ENCODE results near the gene NDUFAF2.
"Not testable (repeated sequence)": the region's sequence is repeated elsewhere in the genome, so short reads cannot be mapped to it uniquely, and the experiment has no call there.

The NDUFAF2 gene

DNA sequence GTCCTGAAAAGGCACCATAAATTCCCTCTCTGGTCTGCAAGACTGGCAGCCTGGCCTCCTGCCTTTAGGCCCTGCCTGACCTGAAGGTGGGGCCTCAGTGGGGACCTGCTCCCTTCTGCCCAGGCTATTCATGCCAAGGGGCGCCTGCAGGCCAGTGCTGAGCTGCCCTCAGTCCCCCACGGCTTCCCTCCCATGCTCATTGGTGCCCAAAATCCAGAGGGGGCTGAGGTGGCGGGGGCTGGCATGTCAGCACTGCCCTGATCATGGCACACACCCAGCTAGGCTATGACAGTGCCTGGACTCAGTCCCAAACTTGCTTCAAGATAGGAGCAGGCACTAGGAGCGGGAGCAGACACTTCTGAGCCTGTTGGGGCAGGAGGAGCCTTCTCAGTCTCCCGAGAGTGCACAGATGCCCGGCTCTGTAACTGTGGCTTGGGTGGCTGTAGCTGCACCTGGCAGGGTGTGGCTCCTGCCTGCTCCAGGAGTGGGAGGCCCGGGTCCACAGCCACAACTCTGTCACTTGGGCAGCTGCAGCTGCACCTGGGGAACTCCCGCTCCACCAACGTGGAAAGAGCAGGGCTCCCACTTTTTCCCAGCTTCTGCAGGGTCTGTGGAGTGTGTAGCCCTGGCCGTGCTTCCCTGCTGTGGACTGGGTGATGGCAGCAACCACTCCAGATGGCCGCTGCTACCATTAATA, 49.0 kb downstream of the NDUFAF2 start:
- DNase-seq: no peak

DNA sequence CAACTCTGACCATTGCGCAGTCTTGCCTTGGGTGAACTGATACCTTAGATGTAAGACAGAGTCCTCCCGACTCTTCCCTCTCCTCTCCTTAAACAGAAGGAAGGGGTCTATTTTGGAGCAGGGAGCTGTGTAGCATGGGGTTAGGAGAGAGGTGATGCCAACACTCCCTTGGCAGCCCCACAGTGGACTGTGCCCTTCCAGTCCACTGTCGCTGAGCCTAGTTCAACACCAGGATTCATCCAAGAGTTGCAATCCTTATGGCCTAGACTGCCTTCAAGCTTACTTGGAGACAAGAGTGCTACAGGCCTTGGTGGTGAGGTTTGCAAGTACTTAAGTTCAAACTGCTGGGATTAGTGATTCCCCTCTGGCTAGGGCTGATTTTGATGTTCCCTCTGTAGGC, 51.4 kb downstream of the NDUFAF2 start:
- DNase-seq: no peak

DNA sequence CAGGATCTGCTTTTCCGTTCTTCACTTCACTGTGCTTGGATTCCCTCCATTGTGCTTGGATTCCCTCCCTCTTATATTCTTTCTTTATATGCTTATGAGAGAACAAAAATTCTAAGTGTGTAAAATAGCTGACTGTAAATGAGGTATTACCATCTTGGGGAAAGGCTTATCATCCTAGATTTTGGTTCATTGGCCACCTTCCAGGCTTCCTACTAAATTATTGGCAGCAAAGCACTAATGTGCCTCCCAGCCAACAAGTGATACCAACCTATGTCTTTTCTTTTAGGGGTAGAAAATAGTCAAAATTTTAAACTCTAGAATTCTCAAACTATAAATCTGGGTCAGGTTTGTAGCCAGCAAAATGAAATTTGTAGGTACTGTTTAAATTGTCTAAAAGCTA, 52.7 kb downstream of the NDUFAF2 start:
- DNase-seq: no peak

DNA sequence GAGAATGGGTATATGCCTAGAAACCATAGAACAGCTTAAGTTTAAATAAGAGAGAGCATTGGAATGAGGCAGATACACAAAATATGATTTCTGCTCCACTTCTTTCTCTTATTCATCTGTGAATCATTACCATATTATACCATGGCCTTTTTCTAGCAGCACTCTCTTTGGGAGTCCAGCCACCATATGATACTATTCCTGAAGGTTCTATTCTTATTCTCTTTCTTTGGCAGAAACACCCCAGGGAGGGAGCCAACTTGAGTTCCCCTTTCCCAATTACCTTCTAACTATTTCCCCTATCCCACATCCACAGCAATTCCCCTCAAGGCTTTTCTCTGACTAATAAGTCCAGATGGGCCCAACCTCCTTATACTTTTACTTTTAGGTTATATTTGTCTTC, 55.9 kb downstream of the NDUFAF2 start:
- no peak for DNase-seq

DNA sequence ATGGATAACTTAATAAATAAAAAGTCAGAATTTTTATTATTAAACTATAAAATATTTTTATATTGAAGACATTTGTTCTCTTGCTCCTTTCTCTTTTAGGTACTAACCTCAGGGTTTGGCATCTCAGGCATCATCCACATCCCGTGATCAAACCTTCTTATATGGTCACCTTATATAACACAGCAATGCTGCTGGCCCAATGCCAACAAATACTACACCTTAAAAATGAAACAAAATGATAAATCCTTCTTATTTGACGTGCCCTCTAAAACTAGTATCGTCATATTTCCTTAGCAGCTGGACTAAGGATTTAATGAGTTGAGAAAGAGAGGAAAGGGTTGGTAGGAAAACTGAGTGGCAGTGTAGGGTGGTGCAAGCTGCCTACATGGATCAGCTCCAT, 56.6 kb downstream of the NDUFAF2 start:
- DNase-seq: no peak

DNA sequence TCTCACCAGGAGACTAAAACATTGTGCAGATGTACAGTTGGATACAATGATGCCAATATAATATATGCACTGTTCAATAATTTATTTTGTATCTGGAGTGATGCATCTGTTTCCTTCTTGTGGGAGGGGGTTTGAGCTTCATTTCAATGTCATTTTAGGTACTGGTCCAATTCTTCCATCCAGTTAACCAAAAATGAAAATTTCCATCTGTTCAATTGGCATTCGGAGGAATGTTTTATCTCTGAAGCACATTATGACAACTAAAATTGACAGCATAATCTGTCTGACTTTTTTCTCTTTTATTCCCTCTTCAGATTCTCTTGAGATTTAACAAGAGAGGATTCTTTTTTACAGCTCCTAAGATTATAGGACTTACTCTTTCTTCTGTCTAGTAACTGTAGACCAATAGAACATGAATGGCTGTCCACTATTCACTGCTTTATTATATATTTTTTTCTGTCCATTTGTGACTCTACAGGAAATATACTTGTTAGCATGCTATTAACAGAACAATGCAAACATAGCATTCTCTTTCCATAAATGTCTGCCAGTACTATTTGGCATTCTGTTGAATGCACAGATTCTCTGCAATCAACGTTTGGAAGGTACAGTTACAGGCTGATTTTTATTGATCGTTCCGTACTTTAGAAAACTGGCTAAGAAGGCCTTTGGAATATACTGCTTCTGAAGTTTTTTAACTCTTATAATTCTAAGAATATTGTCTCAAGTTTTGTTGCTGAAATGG, 57.8 kb downstream of the NDUFAF2 start:
- DNase-seq: no peak

DNA sequence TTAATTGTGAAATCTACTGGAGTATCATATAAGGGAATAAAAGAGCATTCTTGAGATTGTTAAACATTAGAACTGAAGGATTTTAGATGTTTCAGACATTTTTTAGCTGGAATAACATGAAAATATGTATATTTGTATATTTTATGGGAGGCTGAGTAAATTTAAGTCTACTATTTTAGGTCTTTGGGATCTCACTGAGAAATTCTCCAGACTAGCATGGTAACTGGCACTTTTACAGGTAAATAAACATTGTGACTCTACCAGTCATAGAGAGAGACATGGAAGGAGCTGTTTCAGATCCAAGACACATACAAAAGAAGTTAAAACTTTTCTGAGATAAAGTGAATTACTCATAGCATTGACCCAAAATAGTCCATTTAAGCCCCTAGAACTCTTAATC, 59.4 kb downstream of the NDUFAF2 start:
- no peak for DNase-seq

DNA sequence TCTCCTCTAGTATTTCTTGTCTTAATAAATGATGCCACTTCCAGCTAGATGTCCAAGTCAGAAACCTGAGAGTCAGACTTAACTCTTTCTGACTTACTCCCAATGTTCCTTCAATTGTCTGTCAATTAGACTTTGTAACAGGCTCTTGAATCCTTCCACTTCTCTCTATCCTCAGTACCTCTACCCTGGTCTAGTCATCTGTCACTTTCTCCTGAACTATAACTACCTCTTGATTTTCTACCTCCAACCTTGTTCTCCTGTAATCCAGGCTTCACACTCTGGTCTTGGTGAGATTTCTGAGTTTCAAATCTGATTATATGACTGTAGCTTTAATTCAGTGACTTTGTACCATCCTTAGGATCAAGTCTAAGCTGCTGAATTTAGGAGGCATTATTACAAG, 64.9 kb downstream of the NDUFAF2 start:
- no peak for DNase-seq

DNA sequence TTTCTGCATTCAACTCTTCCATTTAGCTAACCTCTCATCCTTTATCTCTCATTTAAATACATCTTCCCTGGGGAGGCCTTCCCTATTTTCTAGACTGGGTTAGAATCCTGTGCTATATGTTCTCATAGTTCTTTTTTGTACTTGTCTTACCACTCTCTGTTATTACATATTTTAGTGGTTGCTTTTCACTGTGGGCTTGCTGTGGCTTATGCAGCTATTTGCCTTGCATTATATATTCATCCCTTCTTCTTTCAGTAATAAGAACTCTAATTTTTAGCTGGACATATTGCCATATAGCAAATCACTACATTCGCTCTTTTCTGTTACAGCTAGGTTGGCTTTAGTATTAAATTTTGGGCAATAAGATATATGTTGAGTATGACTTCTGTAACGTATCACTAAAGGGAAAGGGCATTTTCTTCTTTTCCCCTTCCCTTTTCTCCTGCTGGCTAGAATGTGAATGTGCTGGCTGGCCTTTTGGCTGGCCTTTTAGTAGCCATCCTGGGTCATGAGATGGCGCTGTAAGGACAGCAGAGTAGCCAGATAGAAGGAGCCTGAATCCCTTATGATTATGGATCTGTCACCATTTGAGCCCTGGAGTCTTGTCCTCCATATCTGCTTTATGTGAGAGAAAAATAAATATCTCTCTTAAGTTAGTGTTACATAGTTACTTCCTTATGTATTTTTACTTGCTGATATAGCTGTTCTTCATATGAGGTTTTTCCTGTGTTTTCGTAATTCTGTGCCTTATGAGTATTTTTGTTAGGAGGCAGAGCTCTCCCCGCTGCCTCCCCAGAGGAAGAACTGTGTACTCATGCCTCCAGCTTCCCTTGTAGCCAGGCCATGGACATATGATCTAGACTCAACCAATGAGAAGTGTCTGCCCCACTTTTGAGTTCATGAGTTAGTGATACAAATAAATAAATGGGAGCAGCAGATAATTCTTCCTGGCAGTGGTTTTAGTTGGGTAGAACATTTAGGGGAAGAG, 65.8 kb downstream of the NDUFAF2 start:
- no peak for DNase-seq

DNA sequence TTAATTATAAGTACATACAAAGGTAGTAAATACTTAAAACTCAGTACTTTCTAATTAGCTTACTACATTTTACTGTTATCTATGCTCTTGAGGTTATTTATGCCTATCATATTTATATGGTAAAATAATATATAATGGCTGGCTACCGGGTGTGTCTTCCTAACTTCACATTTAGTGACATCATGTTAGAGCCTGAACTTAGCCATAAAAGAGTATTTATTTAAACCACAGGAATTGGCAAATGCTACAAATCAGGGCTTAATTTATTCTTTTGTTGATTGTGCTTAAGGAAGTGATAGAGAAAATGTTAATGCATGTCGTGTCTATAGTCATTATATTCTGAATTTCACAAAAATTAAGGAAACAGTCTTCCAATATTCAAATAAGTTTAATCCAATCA, 73.1 kb downstream of the NDUFAF2 start:
- no peak for DNase-seq

DNA sequence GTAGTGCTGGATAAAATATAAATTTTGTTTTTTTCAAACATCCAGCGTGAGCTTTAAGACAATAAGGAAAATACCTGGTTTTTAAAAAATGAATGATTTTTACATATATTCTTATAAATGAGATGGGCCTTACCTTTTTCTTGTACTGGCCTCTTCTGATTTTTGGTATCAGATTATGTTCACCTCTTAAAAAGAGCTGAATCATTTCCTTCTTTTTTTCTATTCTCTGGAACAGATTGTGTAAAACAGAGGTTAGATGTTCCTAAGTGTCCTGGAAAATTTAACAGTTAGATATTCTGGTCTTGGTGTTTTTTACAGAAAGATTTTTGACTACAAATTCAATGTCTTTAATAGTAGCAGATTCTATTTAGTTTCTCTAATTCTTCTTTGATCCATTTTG, 74.6 kb downstream of the NDUFAF2 start:
- DNase-seq: no peak

DNA sequence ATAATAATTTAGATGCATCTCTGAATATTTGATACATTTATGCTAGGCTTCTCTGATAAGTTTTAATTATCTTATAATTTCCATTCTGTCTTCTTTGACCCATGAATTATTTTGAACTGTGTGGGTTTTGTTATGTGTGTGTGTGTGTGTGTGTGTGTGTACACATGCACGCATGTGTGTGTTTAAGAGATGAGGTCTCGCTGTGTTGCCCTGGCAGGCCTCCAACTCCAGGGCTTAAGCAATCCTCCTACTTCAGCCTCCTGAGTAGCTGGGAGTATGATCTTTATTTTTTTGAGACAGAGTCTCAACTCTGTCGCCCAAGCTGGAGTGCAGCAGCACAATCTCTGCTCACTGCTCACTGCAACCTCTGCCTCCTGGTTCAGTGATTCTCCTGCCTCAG, 75.4 kb downstream of the NDUFAF2 start:
- no peak for DNase-seq

DNA sequence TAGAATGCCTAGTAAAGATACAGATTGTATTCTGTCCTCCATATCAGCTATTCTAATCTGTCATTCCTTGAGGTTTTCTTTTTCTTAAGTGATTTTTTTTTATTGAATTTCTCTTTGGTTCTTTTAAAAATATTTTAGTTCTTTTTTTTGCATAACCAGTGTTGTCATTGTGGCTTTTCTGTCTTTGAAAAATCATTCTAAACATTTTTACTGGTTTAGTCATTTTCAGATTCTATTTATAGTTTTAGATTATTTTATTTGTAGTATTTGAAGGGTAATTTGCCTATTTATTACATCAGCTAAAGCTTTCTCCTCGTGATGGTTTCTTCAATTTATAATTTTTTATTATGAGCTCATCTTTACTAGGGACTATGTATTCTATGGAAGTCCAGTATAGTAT, 78.1 kb downstream of the NDUFAF2 start:
- DNase-seq: no peak

DNA sequence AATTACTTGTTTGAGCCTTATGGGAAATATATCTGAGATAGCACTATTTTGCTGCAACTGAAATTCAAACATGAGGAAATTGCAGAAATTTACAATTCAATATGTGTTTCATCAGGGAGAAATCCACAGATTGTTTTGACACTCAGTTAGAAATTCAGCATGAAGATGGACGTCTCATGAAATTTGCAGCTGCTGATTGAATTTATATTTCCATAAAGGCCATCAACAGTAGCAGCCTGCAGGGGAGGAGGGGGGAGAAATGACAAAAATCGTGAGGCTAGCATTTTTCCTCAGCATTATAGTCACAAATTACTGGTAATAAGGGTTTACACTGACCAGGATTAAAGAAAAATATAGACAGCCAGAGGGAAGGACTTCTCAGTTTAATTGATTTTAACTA, 81.0 kb downstream of the NDUFAF2 start:
- DNase-seq: no peak

DNA sequence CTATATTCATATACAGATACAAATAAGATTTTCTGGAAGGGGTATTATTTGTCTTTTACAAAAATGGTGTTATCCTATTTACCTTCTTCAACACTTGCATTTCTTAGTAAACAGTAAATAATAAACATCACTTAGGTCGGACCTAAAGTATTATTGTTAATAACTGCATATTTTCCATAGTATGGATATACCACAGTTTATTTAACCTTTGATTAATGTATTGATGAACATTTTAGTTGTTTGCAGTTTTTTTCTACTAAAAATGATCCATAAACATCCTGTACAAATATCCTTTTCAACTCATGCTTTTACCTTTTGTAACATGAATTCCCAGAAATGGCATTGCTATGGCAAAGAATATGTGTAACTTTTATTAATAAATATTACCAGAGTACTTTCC, 83.4 kb downstream of the NDUFAF2 start:
- DNase-seq: no peak

DNA sequence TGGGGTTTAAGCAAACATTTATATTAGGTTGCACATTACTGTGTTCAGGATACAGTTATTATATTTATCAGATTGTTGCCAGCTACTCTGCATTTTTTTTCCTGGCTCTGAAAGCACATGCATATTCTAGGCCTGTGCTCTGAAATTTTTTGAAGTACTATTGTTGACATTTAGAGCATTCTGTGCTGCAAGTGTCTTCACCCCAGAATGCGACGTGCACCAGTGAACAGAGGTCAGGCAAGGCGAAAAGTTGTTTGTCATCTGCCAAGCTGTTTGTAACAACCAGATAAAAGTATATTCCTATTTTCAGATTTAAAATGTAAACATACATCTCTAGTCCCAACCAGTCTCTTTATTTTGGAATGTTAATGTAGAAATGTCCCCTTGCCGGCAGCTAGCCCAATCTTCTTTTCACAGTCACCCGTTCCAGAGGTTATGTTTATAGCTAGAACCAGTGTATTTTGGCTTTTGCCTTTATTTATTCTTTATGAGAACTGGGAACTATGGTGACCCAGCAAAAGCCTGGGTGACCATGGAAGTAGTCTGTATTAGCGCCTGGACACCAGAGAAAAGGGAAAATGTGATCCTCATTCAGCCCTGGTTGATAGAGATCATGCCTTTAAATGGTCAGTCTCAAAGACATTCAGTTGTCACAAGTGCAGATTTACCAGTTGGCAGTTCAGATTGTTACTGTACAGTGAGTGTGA, 84.6 kb downstream of the NDUFAF2 start:
- DNase-seq: no peak

DNA sequence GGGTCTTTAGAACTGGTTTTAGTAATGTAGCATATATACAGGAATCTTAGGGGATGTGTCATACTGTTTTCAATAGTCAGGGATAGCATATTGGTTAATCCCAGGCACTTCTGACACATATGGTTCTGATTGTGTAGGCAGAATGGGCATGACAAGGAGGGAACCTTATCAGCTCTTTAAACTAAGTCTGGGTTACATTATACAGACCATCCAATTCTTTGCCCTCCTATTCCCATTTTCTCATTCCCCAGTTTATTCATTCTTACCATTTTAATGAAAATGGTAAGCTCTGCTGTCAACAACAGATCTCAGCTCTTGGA, 85.1 kb downstream of the NDUFAF2 start:
- DNase-seq: no peak

DNA sequence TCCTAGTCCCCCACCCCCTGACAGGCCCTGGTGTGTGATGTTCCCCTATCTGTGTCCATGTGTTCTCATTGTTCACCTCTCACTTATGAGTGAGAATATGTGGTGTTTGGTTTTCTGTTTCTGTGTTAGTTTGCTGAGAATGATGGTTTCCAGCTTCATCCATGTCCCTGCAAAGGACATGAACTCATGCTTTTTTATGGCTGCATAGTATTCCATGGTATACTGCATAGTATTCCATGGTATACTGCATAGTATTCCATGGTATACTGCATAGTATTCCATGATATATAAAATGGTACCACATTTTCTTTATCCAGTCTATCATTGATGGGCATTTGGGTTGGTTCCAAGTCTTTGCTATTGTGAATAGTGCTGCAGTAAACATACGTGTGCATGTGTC, 86.3 kb downstream of the NDUFAF2 start:
- not testable (repeated sequence) for DNase-seq

DNA sequence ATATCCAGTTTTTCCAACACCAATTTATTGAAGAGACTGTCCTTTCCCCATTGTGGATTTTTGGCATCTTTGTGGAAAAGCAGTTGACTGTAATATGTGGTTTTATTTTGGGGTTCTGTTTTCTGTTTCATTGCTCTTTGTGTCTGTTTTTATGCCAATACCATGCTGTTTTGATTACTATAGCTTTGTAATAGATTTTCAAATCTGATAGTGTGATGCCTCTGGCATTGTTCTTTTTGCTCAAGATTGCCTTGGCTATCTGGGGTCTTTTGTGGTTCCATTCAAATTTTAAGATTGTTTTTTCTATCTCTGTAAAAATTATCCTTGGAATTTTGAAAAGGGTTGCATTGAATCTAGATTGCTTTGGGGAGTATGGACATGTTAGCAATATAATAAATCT, 99.5 kb downstream of the NDUFAF2 start:
- no peak for DNase-seq

DNA sequence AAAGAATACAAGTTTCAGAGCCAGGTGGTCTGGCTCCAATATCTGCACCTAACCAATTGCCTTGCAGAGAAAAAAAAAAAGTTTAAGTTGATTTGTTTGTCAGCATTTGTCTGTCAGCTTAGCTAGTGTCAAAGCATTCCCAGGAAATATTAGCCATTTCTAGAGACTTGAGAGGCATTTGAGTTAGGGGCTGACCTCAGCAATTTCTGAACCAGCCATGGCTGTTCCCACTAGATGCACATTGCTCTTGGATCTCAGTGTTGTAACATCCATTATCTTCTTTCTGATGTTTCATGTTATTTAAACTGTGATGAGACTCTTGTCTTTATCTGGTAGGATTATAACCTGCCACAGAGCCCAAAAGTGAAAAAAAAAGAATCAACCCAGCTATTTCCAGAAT, 102.3 kb downstream of the NDUFAF2 start:
- no peak for DNase-seq

DNA sequence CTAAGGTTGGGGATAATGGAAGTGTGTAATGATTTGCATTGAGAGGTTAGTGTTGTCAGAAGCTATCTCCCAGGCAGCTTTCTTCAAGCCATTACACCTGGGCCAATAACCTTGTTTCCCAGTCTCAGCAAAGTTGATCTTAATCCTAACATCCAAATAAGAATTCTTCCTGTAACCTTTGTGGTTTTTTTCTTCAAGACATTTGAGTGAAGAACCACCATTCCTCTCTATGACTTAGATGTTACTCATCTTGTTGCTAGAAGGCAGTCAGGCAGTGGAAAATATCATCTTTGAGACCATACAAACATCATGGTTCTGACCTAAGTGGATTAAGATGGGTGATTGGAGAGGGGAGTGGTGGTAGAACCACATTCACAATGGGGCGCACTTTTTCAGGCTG, 103.5 kb downstream of the NDUFAF2 start:
- DNase-seq: no peak

DNA sequence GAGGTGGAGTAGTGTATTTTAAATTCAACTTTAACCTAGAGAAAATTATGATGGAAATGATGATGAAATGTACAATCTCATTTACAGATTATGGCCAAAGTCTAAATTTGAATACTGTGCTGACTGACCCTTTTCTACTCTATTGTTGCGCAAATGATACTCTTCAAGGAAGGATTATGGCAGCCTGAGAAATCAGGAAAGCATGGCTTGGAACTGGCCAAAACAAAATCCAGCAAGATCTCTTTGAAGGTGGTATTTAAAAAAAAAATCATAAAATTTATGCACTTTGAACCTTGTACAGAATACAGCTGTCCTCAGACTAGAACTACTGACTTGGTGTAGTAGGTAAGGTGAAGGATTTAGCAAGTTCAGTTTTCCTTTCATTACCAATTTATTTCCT, 105.3 kb downstream of the NDUFAF2 start:
- DNase-seq: no peak

DNA sequence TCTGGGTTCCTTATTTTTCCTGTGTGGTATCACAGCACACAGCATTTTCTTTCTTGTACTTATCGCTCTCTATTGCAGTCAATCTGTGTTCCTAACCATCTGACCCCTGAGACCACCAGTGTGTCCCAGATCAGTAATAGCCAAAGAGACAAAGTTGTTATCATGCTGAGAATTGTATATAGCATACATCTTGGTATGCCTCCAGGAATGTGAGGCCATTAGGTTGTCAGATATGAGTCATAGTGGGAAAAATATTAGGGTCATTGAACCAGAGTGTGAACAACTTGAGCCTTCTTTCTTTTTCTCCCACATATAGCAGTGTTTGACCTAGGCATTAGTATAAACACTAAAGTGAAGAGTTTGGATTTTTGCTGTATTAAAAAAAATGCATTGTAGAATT, 106.3 kb downstream of the NDUFAF2 start:
- no peak for DNase-seq

Data from NCI-H1417 treated with DMSO at 0.1 percent for 48 hours (cell line).